Neuronal stem cell (in vitro differentiated cells): Measurements from ENCODE around the gene RPL10.
A peak's percentile ranks its signal among the peaks of the same experiment; 100 is the strongest.

Experiments used
- DNase-seq: peaks from one replicate; pipeline ENCODE4 v3.0.0-alpha.2; 2013; ENCODE audit warnings: low spot score
- H2AFZ ChIP-seq: one replicate; pipeline ENCODE4 v1.6.1; 2013; ENCODE audit warnings: mild to moderate bottlenecking, low read length, inconsistent platforms
- H2AK5ac ChIP-seq: 2 replicates; pipeline ENCODE4 v1.6.1; 2013; ENCODE audit warnings: low read depth, mild to moderate bottlenecking, inconsistent platforms, low read length, moderate library complexity, mixed read lengths
- H2BK120ac ChIP-seq: 2 replicates; pipeline ENCODE4 v1.6.1; 2013; ENCODE audit warnings: low read depth, mild to moderate bottlenecking, inconsistent platforms, low read length, moderate library complexity, mixed read lengths
- H2BK12ac ChIP-seq: one replicate; pipeline ENCODE4 v1.6.1; 2013; ENCODE audit warnings: low read length, inconsistent platforms
- H2BK15ac ChIP-seq: 2 replicates; pipeline ENCODE4 v1.6.1; 2013; ENCODE audit warnings: mild to moderate bottlenecking, low read length, inconsistent platforms, mixed read lengths
- H2BK5ac ChIP-seq: one replicate; pipeline ENCODE4 v1.6.1; 2013; ENCODE audit warnings: inconsistent platforms, mild to moderate bottlenecking, low read length, moderate library complexity
- H3K14ac ChIP-seq: one replicate; pipeline ENCODE4 v1.6.1; 2013; ENCODE audit warnings: low read length, inconsistent platforms
- H3K18ac ChIP-seq: 2 replicates; pipeline ENCODE4 v1.6.1; 2013; ENCODE audit warnings: low read length, inconsistent platforms
- H3K23ac ChIP-seq: 2 replicates; pipeline ENCODE4 v1.6.1; 2013; ENCODE audit warnings: low read depth, mild to moderate bottlenecking, mixed read lengths, low read length, inconsistent platforms; ENCODE audit not compliant: poor library complexity
- H3K27ac ChIP-seq: replicated peaks from 3 replicates; pipeline ENCODE4 v1.5.1; 2013; ENCODE audit warnings: low read length, inconsistent platforms
- H3K27me3 ChIP-seq, 3 experiments: 2 replicates each; pipeline ENCODE4 v1.6.1; 2013; ENCODE audit warnings: low read length in 3 of 3, mild to moderate bottlenecking in 2 of 3, inconsistent platforms in 1 of 3, low read depth in 1 of 3, mixed read lengths in 1 of 3, moderate library complexity in 1 of 3; ENCODE audit not compliant: control insufficient read depth in 3 of 3, insufficient read depth in 3 of 3
- H3K36me3 ChIP-seq, 2 donors: replicated peaks in 1 of 2; 2 replicates each; pipeline ENCODE4 v1.6.1; 2013; ENCODE audit warnings: low read length in 2 of 2; ENCODE audit not compliant: control insufficient read depth in 2 of 2, insufficient read depth in 2 of 2
- H3K4ac ChIP-seq: 2 replicates; pipeline ENCODE4 v1.6.1; 2013; ENCODE audit warnings: inconsistent platforms, mild to moderate bottlenecking, low read length, moderate library complexity
- H3K4me1 ChIP-seq, 2 donors: 1 replicate in 1 of 2; 2 replicates in 1 of 2; pipeline ENCODE4 v1.6.1; 2013; ENCODE audit warnings: low read length in 2 of 2, low read depth in 1 of 2; ENCODE audit not compliant: control insufficient read depth in 2 of 2, insufficient read depth in 1 of 2
- H3K4me2 ChIP-seq: one replicate; pipeline ENCODE4 v1.6.1; 2013; ENCODE audit warnings: mild to moderate bottlenecking, low read length, inconsistent platforms; ENCODE audit not compliant: insufficient read depth, poor library complexity, severe bottlenecking
- H3K4me3 ChIP-seq, 2 donors: 2 replicates each; pipeline ENCODE4 v1.5.1; 2013; ENCODE audit warnings: low read length in 2 of 2, mild to moderate bottlenecking in 2 of 2, inconsistent platforms in 1 of 2, moderate library complexity in 1 of 2
- H3K79me1 ChIP-seq: one replicate; pipeline ENCODE4 v1.6.1; 2013; ENCODE audit warnings: low read depth, mild to moderate bottlenecking, inconsistent platforms, low read length, moderate library complexity
- H3K9ac ChIP-seq: one replicate; pipeline ENCODE4 v1.6.1; 2013; ENCODE audit warnings: mild to moderate bottlenecking, low read depth, low read length, inconsistent platforms; ENCODE audit not compliant: poor library complexity
- H3K9me3 ChIP-seq, 2 donors: replicated peaks in 1 of 2; 2 replicates each; pipeline versions ENCODE3 to v1.6.1; 2013; ENCODE audit warnings: low read length in 2 of 2, mild to moderate bottlenecking in 2 of 2, inconsistent platforms in 1 of 2, low read depth in 1 of 2, mixed read lengths in 1 of 2, moderate library complexity in 1 of 2; ENCODE audit not compliant: control insufficient read depth in 2 of 2, insufficient read depth in 1 of 2
- H4K8ac ChIP-seq: one replicate; pipeline ENCODE4 v1.6.1; 2013; ENCODE audit warnings: low read depth, mild to moderate bottlenecking, inconsistent platforms, low read length, moderate library complexity
- H4K91ac ChIP-seq: one replicate; pipeline ENCODE4 v1.6.1; 2013; ENCODE audit warnings: low read length, low read depth, mild to moderate bottlenecking, inconsistent platforms; ENCODE audit not compliant: poor library complexity
- WGBS, 2 donors: extraction: QIAGEN DNeasy Blood & Tissue Kit; methylation state at CpG; one replicate each; pipeline ENCODE4 v1.1.7; 2013; ENCODE audit warnings: missing lambda C conversion rate in 2 of 2, mixed read lengths in 1 of 2; ENCODE audit not compliant: insufficient read length in 2 of 2, insufficient replicate concordance in 1 of 2; ENCODE audit errors: extremely low coverage in 2 of 2; 5-methylcytosine and 5-hydroxymethylcytosine counted together

RPL10 gene

GRCh38 chrX:154369449-154370299 lies 28.5 kb upstream of the RPL10 start:
- no peak overlapping the region for H4K91ac ChIP-seq
- peak overlapping the region; percentile 100 for H3K4me3 ChIP-seq
- H2BK15ac ChIP-seq, result peak overlapping the region; percentile 49
- peak overlapping the region; percentile 66 for H3K4me2 ChIP-seq
- H3K4ac ChIP-seq, result no peak overlapping the region
- peak; percentile 84 for DNase-seq
- peak overlapping the region; percentile 89 for H3K27ac ChIP-seq
- H3K9me3 ChIP-seq, result no peaks in the 10 kb centered on the region
- no peaks in the 10 kb centered on the region for H3K27me3 ChIP-seq
- no peak overlapping the region for H2BK120ac ChIP-seq
- WGBS, 2 donors, result no CpG with 5 or more reads among the region's 13 CpGs
- no peak overlapping the region for H2AFZ ChIP-seq
- peak overlapping the region; percentile 85 for H3K18ac ChIP-seq
- peak overlapping the region; percentile 93 for H2BK5ac ChIP-seq
- peaks cover 15% of the 10 kb centered on the region for H3K79me1 ChIP-seq
- no peak overlapping the region for H3K23ac ChIP-seq
- peak overlapping the region; percentile 90 for H2BK12ac ChIP-seq
- no peak overlapping the region for H2AK5ac ChIP-seq
- H4K8ac ChIP-seq, result peak overlapping the region; percentile 86
- H3K14ac ChIP-seq, result peak overlapping the region; percentile 71
- H3K36me3 ChIP-seq, result peaks cover 29 to 49% of the 10 kb centered on the region in 2 donors
- peaks cover 5 to 15% of the 10 kb centered on the region in 2 donors for H3K4me1 ChIP-seq
- peak overlapping the region; percentile 99 for H3K9ac ChIP-seq

GRCh38 chrX:154370300-154371016 lies 27.7 kb upstream of the RPL10 start:
- Histone ChIP-seq H4K91ac (peak overlapping the region; percentile 72), H3K9ac (peak overlapping the region; percentile 99), H2AK5ac (peak overlapping the region; percentile 70), H2BK5ac (peak overlapping the region; percentile 93), H3K14ac (no peak overlapping the region), H3K4me1 (peaks cover 5 to 15% of the 10 kb centered on the region in 2 donors), H2BK15ac (peak overlapping the region; percentile 49), H3K4me3 (peak overlapping the region; percentile 100), H3K4me2 (peak overlapping the region; percentile 57), H2BK12ac (no peak overlapping the region), H3K27ac (peak overlapping the region; percentile 89), H4K8ac (no peak overlapping the region), H3K4ac (no peak overlapping the region), H3K9me3 (no peaks in the 10 kb centered on the region), H3K36me3 (peaks cover 24 to 42% of the 10 kb centered on the region in 2 donors), H3K79me1 (peaks cover 12% of the 10 kb centered on the region), H3K18ac (peak overlapping the region; percentile 96), H3K23ac (peak overlapping the region; percentile 96), H2BK120ac (no peak overlapping the region), H3K27me3 (no peaks in the 10 kb centered on the region), H2AFZ (no peak overlapping the region)
- WGBS, 2 donors, result no CpG with 5 or more reads among the region's 63 CpGs
- DNase-seq, result no peak

GRCh38 chrX:154371017-154371788 lies 27.0 kb upstream of the RPL10 start:
- peaks cover 17 to 34% of the 10 kb centered on the region in 2 donors for H3K36me3 ChIP-seq
- WGBS, 2 donors, result no CpG with 5 or more reads among the region's 77 CpGs

More at GRCh38 chrX:154371017-154371788, 27.0 kb upstream of the RPL10 start:
- H3K27ac ChIP-seq, result peak overlapping the region; percentile 49
- peak; percentile 86 for DNase-seq
- H3K4me1 ChIP-seq, result peaks cover 5 to 15% of the 10 kb centered on the region in 2 donors
- no peak overlapping the region for H3K4ac ChIP-seq
- no peak overlapping the region for H2BK120ac ChIP-seq
- peaks cover 12% of the 10 kb centered on the region for H3K79me1 ChIP-seq
- H3K27me3 ChIP-seq, result no peaks in the 10 kb centered on the region
- H3K4me2 ChIP-seq, result peak overlapping the region; percentile 62
- H3K4me3 ChIP-seq, result peak overlapping the region; percentile 100
- no peak overlapping the region for H4K8ac ChIP-seq
- peak overlapping the region; percentile 84 for H2BK12ac ChIP-seq
- H3K9me3 ChIP-seq, result no peaks in the 10 kb centered on the region
- H3K9ac ChIP-seq, result peak overlapping the region; percentile 99
- H3K23ac ChIP-seq, result peak overlapping the region; percentile 96
- peak overlapping the region; percentile 72 for H4K91ac ChIP-seq
- peak overlapping the region; percentile 93 for H2BK5ac ChIP-seq
- peak overlapping the region; percentile 90 for H2AK5ac ChIP-seq
- peak overlapping the region; percentile 96 for H3K18ac ChIP-seq
- no peak overlapping the region for H3K14ac ChIP-seq
- no peak overlapping the region for H2BK15ac ChIP-seq
- H2AFZ ChIP-seq, result peak overlapping the region; percentile 74
